ENCODE data around the gene PREX1. TPM values are rescaled to one million over a fixed set of nuclear protein-coding genes. Genes with fewer than 3 reads are reported as not detected.
A peak's percentile ranks its signal among the peaks of the same experiment; 100 is the strongest.

The PREX1 gene
- total RNA-seq, 1 experiment from 2014 or later, result 20.0 TPM

- Histone ChIP-seq H3K27me3 (ENCODE audit: control insufficient read depth, insufficient read depth, low read length) (no peaks in the 10 kb centered on the region), H3K9me3 (ENCODE audit: control insufficient read depth, insufficient read depth, low read depth, low read length) (no peaks in the 10 kb centered on the region), H3K4me1 (ENCODE audit: control insufficient read depth, insufficient read depth, low read length) (no peaks in the 10 kb centered on the region), H3K27ac (ENCODE audit: low read length) (no peak overlapping the region), H3K4me3 (ENCODE audit: low read depth in 2 of 2, low read length in 2 of 2) (no peak overlapping the region), H3K36me3 (ENCODE audit: control insufficient read depth, insufficient read depth, low read length) (no peaks in the 10 kb centered on the region)
- intact Hi-C loops (cut with micrococcal nuclease; ENCODE audit: unreplicated experiment) (no loop called here), in situ Hi-C loops (cut with HindIII; ENCODE audit: low pct_unique_long_range_greater_than_20kb, low sequenced_read_pairs) (no loop called here)
- CTCF ChIA-PET, result interaction anchor here (0.5 kb wide), 1 partner anchor 11 kb away, joined by 5 read pairs; no protein-coding TSS in a partner anchor
- no TSS peak for BruUV-seq (replicated peaks)
- DNase-seq (ENCODE audit: low read depth, low spot score) (no peak), ATAC-seq (no peak)
- TF ChIP-seq SIN3A (IDR thresholded peaks at IDR 0.05; ENCODE audit: borderline replicate concordance, insufficient read depth, low read depth, low read length), result no peak
- TF ChIP-seq, protein P1, sequence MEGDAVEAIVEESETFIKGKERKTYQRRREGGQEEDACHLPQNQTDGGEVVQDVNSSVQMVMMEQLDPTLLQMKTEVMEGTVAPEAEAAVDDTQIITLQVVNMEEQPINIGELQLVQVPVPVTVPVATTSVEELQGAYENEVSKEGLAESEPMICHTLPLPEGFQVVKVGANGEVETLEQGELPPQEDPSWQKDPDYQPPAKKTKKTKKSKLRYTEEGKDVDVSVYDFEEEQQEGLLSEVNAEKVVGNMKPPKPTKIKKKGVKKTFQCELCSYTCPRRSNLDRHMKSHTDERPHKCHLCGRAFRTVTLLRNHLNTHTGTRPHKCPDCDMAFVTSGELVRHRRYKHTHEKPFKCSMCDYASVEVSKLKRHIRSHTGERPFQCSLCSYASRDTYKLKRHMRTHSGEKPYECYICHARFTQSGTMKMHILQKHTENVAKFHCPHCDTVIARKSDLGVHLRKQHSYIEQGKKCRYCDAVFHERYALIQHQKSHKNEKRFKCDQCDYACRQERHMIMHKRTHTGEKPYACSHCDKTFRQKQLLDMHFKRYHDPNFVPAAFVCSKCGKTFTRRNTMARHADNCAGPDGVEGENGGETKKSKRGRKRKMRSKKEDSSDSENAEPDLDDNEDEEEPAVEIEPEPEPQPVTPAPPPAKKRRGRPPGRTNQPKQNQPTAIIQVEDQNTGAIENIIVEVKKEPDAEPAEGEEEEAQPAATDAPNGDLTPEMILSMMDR (IDR thresholded peaks at IDR 0.05), result no peak
- no peak for TF ChIP-seq TCF7L2 (IDR thresholded peaks at IDR 0.05; ENCODE audit: low read depth, low read length)
- TF ChIP-seq REST (IDR thresholded peaks at IDR 0.05; ENCODE audit: insufficient read depth in 1 of 2, low read depth in 2 of 2, low read length in 1 of 2), result no peak
- no peak for TF ChIP-seq POLR2AphosphoS5 (IDR thresholded peaks at IDR 0.05; ENCODE audit: low read depth, low read length)
- POLR2A ChIA-PET, result no interaction called here
Measured at GRCh38 chr20:48701702-48702101, 126.1 kb downstream of the PREX1 start.

- POLR2A ChIA-PET, result no interaction called here
- CTCF ChIA-PET, result no interaction called here
- intact Hi-C loops (cut with micrococcal nuclease; ENCODE audit: unreplicated experiment), result no loop called here
Measured at GRCh38 chr20:48698507-48699267, 129.1 kb downstream of the PREX1 start.

More at GRCh38 chr20:48698507-48699267, 129.1 kb downstream of the PREX1 start:
- no peak overlapping the region for H3K27ac ChIP-seq (ENCODE audit: low read length)
- DNase-seq (ENCODE audit: low read depth, low spot score) (no peak), ATAC-seq (0 out of 2 replicates have a peak, but pooled peaks have one; percentile 24)
- H3K4me1 ChIP-seq (ENCODE audit: control insufficient read depth, insufficient read depth, low read length), result no peaks in the 10 kb centered on the region
- no TSS peak for BruUV-seq (replicated peaks)
- H3K27me3 ChIP-seq (ENCODE audit: control insufficient read depth, insufficient read depth, low read length), result no peaks in the 10 kb centered on the region
- H3K9me3 ChIP-seq (ENCODE audit: control insufficient read depth, insufficient read depth, low read depth, low read length), result no peaks in the 10 kb centered on the region
- TF ChIP-seq, protein P1 (IDR thresholded peaks at IDR 0.05), result no peak
- TF ChIP-seq TCF7L2 (IDR thresholded peaks at IDR 0.05; ENCODE audit: low read depth, low read length), result no peak
- no peak for TF ChIP-seq POLR2AphosphoS5 (IDR thresholded peaks at IDR 0.05; ENCODE audit: low read depth, low read length)
- no peak for TF ChIP-seq SIN3A (IDR thresholded peaks at IDR 0.05; ENCODE audit: borderline replicate concordance, insufficient read depth, low read depth, low read length)
- no peak for TF ChIP-seq REST (IDR thresholded peaks at IDR 0.05; ENCODE audit: insufficient read depth in 1 of 2, low read depth in 2 of 2, low read length in 1 of 2)
- no peak overlapping the region for H3K4me3 ChIP-seq (ENCODE audit: low read depth in 2 of 2, low read length in 2 of 2)
- in situ Hi-C loops (cut with HindIII; ENCODE audit: low pct_unique_long_range_greater_than_20kb, low sequenced_read_pairs), result no loop called here
- H3K36me3 ChIP-seq (ENCODE audit: control insufficient read depth, insufficient read depth, low read length), result no peaks in the 10 kb centered on the region

Measured in Panc1 (cell line).